Right hindlimb (tissue), 1 donor: ENCODE data around the gene MAGI1.
"Not testable (repeated sequence)": the region's sequence is repeated elsewhere in the genome, so short reads cannot be mapped to it uniquely, and the experiment has no call there.

Experiments
- DNase-seq: peaks from one replicate; pipeline ENCODE4 v3.0.0-alpha.2; 2018

Gene MAGI1

DNA sequence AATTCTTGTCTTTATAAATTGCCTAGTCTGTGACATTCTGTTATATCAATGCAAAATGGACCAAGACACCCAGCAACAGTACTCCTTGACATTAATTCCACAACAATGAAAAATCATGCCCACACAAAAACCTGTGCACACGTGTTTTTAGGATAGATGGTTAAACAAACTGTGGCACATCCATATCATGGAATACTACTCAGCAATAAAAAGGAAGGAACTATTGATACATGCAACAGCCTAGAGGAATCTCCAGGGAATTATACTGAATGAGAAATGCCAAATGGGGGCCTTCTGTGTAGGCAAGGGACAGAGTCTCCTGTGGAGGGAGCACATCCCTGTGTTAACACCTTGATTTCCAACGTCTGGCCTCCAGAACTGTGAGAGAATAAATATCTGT, 388.5 kb downstream of the MAGI1 start:
- no peak for DNase-seq

DNA sequence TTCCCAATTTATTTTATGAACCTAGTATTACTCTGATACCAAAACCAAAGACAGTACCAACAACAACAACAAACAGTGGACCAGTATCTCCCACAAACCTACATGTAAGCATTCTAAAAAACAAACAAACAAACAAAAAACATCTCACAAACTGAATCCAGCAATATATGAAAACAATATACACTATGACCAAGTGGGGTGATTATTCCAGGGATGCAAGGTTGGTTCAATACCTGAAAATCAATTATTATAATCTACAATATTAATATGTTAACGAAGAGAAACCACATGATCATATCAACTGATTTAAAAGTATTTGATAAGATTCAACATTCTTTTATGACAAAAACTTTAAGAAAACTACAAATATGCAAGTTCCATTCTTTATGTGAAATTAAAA, 391.3 kb downstream of the MAGI1 start:
- no peak for DNase-seq

DNA sequence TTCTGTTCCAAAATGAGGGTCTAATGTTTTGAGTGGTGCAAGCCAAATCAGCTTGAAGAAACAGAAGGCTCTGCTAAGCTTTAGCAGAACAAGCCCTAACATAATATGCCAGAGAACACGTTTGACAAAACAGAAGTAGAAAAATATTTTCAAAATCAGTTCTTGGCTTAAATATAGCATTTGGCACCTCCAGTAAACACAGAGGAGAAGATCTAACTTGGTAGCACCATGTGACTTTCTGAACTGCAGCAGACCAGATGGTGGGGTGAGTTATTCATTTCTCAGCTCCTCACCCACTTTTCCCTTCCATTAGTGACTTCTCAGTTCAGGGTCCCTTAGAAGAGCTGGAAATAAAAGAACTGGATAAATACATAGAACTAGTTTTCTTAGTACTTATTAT, 395.8 kb downstream of the MAGI1 start:
- DNase-seq: no peak

DNA sequence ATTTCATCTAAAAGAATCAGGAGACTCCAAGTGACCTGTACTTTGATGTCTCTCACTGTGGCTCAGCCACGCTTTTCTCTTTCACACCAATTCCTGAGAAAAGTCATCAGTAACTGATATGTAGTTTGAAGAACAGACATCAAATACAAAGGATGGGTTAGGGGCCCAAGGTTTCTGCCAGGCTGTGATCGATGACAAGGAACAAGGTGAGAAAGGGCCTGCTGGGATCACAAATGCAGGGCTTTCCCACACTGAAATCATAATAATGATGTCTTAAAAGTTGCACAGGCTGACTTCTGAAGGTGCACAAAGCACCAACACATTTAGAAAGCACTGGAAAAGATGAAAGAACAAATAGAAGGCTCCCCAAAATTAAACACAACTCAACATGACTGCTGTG, 396.9 kb downstream of the MAGI1 start:
- DNase-seq: no peak

DNA sequence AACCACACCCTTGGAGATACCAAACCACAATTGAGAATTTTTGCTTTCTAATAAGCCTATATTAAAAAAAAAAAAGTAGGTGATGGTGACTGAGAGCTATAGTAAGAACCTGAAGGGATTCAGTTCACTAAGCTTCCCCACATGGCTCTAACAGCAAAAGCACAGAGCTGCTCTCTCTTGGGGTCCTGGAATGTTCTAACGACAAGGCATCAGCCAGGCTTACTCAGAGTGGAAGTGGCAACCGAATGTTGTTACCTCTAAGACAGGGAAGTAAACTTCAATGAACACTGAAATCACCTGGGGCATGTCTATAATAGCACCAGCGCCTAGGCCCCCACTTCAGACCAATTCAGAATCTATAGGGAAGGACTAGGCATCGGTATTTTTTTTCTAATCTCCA, 397.7 kb downstream of the MAGI1 start:
- DNase-seq: no peak

DNA sequence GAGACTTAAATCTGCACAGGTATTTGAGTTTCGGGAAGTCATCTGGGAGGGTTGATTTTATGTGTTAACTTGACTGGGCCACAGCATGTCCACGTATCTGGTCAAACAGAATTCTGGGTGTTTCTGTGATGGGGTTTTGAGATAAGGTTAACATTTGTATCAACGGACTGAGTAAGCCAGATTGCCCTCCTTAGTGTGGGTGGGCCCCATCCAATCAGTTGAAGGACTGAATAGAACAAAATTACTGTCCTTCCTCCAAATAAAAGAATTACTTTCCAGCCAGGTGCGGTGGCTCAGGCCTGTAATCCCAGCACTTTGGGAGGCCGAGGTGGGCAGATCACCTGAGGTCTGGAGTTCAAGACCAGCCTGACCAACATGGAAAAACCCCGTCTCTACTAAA, 399.3 kb downstream of the MAGI1 start:
- DNase-seq: no peak

DNA sequence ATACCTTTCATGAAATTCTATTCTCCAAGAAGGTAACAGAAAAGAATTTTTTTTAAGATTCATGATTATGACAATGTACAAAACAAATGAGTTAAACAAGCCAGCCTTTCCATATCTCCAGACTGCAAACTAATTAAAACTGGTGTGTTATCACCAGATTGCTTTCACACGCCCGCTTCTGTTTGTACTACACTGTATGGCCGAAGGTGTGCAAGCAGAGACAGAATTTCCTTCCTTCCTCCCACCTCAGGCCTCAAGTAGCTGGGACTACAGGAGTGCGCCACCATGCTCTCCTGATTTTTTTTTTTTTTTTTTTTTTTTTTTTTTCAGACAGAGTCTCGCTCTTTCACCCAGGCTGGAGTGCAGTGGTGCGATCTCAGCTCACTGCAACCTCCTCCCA, 400.4 kb downstream of the MAGI1 start:
- DNase-seq: no peak

DNA sequence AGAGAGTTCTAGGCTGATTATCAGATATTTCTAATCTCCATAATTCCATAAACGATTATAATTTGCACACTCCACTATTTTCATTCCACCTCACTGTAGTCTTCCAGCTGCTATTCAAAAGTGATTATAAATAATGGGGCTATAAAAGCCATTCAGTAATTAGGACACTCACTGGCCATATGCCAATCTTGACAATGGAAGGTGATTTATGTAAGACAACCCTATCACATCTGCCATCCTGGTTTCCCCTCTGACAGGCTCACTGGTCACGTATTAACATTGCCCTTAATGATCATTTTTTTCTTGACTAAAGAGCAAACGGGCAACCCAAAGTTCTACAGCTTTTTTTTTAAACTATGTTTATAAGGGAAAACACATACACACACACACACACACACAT, 402.4 kb downstream of the MAGI1 start:
- DNase-seq: no peak

DNA sequence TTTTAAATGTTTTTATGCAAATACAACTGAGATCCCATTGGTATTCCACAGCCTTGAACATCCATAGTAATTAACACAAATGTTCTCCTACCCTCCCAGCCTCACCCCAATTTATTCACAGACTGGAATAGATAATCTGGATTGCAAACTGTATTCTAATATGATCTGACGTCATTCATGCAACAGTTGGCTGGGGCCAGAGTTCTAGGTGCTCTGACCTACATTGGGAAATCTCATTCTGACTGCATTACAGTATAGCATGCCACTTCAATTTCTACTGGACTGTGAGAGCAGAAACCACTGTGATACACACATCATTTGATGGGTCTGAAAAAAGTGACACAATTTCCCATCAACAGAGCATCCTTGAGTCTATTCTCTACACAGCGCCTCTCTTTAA, 403.1 kb downstream of the MAGI1 start:
- no peak for DNase-seq

DNA sequence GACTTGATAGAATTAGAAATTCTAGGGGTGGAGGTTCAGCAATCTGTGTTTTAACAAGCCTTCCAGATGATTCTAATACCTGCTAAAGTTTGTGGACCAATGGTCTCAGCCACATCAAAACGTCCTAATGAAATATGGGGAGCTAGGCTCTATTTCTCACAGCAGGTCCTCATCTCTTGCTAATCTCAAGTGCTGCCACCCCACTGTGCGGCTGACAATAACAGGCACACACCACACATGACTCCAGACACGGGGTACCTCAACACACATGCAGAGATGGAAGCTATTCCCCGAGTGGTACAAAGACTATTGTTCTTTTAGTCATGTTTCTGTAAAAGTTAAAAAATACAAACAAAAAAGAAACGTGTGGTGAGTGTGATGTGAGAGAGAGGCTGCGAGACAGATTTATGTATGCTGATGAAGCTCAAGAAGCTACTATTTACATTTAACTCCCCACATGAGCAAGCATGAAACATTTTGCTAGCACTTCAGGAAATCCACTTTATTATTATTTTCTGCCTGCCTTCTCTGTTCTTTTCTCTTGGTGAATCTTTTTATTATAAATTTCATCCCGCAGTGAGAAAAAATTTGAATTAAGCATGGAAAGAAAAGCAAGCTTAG, 405.6 kb downstream of the MAGI1 start:
- no peak for DNase-seq

DNA sequence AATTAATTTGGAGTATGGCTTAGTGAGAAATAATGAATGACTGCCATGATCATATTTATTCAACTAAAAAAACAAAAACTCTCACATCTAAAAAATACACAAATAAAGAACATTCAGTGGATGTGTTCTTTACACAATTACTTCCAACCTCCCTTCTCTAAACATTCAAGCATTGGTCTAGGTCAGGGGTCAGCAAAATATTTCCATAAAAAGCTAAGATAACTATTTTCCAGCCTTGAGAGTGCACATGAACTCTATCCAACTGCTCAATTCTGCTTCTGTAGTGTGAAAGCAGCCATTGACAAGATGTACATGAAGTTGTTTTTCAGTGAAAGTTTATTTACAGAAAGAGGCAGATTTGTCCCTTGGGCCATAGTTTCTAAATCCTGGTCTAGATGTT, 406.3 kb downstream of the MAGI1 start:
- DNase-seq: no peak

DNA sequence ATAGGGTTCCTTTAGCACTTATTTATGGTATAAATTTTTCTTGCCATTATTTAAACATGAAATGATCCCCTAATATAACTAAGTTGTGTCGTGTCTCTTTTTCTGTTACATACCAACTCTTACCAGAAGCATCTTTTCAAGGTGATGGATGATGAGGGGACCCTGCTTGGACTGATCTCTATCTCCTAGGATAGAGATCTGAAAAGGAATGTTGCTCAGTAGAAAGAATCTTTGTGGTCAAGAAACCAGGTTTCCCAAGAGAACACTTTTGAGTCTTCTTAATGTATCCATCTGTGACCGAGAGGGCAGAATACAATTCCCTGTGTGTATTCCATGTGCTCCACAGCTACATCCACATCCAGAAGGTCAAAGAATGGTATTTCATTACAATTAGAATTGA, 409.7 kb downstream of the MAGI1 start:
- DNase-seq: no peak

DNA sequence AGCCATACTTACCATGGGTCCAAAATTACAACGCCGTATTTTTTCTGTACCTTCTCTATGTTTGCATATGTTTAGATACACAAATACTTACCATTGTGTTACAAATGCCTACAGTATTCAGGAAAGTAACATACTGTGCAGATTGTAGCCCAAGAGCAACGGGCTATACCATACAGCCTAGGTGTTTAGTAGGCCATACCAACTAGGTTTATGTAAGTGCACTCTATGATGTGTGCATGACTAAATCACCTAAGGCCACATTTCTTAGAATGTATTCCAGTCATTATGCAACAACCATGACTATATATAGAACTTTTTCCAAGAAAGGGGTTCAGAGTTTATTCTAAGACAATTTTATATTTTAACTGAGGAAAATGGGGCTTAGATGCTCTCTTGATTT, 411.7 kb downstream of the MAGI1 start:
- DNase-seq: no peak

DNA sequence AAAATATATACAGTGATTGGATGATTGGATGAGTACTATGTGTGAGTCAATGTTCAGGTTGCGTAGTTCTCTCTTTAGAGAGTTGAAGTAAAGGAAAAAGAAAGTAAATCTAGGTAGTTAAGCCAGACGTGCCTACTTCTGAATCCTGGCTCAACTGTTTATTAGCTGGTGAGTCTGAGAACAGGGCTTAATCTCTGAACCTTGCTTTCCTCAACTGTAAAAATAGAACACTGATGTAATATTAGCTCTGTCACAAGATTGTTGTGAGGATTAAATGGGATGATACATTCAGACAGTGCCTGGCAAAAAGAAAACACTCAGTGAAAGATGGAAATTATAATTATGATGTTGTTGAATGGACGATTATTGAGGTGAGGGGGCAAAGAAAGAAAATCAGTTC, 413.4 kb downstream of the MAGI1 start:
- DNase-seq: no peak

DNA sequence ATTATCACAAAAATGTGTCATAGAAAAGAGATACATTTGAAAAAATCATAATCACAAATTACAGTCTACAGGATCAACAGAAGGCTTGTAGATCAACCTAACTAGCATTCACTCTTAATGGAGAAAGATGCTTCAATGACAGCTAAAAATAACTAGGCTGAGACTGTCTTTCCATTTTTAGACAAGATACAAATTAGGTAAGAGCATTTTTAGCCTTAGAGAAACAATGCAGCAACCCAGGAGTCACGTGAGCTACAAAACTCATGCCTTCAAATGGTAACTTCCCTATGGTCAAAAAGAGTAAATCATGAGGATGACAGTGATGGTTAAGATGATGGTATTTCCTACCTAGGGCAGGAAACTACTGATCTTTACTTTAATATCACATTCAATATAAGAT, 415.4 kb downstream of the MAGI1 start:
- DNase-seq: no peak

DNA sequence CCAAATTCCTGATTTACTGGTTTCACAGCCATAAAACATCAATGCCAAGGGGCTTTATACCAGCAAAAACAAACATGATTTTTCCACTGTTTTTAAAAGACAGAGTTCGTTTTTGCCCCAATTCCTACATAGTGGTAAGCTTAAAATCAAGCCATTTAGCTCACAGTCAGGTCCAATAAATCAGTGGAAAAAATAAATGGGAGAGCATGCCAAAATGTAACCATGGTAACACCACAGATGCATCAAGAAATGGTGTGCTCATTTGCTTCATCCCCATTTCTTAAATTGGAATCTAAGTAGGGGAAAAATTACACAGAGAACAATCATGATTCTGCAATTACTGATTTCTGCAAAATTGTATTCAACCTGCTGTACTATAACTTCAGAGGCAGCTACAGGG, 418.8 kb downstream of the MAGI1 start:
- no peak for DNase-seq

DNA sequence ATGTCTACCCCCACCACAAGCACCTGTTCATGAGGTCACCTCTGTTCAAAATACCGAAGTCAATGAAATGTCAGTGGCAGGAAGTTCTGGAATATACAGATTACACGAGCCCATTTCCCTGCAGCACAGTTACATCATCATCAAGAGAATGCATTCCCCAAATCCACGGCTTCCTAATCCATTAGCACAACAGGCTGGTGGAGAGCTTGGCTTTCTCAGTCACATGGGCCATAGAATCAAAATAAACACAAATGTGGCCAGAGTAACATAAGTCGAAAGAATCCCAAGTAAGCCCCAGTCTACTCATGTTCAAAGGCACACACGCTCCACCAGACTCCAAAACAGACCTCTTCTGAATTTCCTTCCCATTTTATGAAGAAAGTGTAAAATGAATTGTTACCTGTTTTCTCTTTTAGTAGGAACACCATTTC, 419.3 kb downstream of the MAGI1 start:
- DNase-seq: no peak

DNA sequence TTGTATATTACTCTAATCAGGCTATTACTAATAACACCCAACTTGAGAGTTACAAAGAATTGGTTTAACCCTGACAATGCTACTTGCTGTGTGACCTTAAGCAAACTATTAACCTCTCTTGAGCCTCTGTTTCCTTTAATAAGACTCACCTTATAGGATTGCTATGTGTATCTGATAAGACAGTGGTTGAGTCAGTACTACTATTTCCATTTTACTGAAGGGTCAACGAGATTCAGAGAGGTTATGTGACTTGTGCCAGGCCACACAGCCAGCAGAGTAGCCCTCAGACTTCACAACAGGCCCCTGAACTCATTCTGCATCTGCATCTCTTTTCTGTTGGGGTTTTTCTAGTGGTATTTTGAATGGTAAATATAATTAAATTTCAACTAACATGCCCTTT, 420.1 kb downstream of the MAGI1 start:
- no peak for DNase-seq

DNA sequence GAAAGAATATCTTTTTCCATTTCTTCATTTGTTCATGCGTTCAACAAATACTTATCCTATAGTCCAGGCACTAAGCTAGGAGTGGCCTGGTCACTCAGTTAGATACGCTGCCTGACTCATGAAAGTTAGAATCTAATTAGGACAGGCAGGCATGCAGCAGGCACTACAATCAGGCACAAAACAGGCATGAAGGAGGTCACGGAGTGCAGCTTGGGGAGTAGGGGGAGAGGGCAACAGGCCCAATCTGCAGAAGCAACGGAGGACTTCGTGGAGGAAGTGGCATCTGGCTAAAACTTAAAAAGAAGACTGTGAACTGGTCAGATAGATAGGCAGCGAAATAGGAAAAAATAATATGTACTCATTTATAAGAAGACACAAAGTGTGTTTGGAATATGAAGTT, 420.9 kb downstream of the MAGI1 start:
- no peak for DNase-seq

DNA sequence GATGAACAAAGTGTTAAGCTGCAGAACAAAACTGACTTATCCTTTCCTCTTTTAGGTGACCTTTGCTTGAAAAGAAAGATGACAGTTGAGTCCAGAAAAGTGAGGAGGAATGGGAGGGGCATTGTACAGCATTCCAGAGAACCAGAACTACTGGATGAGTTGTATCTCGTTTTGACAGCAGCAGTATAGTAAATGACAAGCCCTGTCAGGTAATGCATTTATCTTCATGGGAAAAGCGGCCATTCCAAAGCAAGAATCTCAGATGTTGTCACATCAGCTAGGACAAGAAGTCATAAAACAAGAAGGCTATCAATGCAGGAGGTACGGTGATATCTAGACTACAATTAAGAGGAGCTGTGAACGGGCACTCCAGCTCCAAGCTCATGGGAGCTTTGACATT, 421.5 kb downstream of the MAGI1 start:
- no peak for DNase-seq

DNA sequence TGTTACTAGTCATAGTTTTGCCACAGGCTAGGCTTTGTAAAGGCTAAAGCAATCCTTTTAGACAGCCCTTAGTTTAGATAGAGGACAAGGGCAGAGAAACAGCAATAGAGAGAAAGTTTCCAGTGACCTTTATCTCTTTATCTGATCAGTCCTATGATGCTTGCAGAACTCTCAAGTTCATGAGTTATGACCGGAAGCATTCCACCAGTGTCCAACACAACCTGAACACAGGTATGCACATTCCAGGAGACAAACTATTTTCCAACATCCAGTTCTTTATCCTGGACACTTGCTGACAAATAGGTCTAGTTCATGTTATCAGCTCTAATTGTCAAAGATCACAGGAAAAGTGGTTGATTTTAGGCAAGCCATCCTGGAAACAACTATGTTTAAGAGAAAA, 422.2 kb downstream of the MAGI1 start:
- DNase-seq: no peak

DNA sequence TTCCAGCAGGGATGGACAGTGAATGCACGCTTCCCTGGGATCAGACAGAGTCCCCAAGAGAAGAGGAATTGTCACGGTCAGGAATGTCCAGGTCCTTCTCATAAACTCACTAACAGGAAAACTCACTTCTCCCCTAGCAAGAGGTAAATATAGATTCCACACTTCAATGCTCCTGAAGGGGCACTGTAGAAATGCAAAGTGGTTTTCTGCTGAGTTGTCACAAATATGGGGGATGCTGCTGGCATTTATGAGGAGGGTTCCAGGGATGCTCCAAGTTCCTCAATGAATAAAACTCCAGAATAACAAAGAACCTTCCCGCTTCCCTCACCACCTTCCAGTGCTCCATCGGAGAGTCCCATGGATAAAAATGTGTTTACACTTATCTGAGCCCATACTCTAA, 423.4 kb downstream of the MAGI1 start:
- no peak for DNase-seq

DNA sequence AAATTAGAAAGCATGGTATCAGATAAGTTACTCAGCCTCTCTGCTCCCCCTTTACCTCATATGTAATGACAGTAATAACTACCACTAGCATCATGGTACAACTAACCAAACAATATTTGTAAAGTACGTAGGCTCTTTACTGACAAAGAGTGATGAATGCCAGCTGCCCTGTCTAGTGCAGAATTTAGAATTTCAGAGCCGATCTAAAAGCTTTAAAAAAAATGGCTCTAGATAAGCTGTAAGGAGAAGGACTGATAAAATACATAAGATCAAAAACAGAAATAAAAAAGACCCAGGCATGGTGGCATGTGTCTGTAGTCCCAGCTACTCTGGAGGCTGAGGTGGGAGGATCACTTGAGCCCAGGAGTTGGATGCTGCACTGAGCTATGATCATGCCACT, 424.1 kb downstream of the MAGI1 start:
- DNase-seq: no peak

DNA sequence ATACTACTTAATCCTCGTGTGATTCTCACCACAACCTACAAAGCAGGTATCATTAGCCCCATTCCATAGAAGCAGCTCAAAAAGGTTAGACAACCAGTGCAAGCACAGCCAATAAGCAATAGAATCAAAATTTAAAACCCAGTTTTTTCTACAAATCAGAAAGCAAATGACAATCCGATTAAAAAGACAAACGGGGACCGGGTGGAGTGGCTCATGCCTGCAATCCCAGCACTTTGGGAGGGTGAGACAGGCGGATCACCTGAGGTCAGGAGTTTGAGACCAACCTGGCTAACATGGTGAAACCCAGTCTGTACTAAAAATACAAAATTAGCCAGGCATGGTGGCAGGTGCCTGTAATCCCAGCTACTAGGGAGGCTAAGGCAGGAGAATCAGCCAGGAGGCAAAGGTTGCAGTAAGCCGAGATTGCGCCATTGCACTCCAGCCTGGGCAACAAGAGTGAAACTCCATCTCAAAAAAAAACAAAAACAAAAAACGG, 430.7 kb downstream of the MAGI1 start:
- DNase-seq: not testable (repeated sequence)

DNA sequence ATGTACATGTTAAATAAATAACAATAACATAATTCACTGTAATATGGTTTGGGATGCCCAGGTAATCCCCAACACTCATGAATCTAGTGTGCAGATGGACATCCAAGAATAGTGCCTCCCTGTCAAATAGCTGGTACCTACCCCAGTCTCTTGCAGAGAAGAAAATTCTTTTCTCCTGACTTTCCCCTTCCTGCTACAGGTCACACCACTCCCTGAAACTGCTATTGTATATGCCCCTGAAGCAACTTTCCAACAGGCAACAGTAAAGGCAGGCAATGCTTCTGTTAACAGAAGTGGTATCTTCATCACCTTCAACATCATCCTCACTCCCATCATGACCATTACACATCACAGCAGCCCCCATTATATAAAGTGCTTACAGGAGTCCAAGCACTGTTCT, 431.6 kb downstream of the MAGI1 start:
- no peak for DNase-seq
